Measurements from ENCODE around the gene SNU13.

DNA sequence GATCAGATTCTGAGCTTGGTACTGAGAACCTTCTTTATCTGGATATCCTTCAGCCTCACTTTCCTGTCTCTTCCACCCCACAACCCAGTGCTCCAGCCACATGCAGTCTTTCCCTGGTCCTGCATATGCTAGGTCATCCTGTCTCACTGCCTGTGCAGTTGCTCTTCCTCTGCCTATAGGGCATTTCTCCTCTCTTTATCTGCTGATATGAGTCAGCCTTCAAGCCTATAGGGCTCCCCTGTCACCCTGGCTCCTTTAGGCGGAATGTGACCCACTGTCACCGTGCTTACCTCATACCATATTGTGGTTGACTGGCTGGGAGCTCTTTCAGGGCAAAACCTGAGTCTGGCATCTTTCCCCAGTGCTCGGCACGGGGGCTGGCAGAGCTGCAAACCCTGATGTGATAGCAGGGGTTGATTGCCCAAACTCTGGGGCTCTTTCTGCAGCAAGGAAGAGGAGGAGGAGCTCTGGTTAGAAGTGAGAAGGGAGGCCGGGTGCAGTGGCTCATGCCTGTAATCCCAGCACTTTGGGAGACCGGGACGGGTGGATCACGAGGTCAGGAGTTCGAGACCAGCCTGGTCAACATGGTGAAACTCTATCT lies 36.9 kb upstream of the SNU13 start:
- TF ChIP-seq, protein P1, sequence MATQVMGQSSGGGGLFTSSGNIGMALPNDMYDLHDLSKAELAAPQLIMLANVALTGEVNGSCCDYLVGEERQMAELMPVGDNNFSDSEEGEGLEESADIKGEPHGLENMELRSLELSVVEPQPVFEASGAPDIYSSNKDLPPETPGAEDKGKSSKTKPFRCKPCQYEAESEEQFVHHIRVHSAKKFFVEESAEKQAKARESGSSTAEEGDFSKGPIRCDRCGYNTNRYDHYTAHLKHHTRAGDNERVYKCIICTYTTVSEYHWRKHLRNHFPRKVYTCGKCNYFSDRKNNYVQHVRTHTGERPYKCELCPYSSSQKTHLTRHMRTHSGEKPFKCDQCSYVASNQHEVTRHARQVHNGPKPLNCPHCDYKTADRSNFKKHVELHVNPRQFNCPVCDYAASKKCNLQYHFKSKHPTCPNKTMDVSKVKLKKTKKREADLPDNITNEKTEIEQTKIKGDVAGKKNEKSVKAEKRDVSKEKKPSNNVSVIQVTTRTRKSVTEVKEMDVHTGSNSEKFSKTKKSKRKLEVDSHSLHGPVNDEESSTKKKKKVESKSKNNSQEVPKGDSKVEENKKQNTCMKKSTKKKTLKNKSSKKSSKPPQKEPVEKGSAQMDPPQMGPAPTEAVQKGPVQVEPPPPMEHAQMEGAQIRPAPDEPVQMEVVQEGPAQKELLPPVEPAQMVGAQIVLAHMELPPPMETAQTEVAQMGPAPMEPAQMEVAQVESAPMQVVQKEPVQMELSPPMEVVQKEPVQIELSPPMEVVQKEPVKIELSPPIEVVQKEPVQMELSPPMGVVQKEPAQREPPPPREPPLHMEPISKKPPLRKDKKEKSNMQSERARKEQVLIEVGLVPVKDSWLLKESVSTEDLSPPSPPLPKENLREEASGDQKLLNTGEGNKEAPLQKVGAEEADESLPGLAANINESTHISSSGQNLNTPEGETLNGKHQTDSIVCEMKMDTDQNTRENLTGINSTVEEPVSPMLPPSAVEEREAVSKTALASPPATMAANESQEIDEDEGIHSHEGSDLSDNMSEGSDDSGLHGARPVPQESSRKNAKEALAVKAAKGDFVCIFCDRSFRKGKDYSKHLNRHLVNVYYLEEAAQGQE (IDR thresholded peaks at IDR 0.05; ENCODE audit: low read depth): no peak
- no peak for TF ChIP-seq YY1 (IDR thresholded peaks at IDR 0.05; ENCODE audit: low read depth)
- no peak for TF ChIP-seq EP300 (IDR thresholded peaks at IDR 0.05; ENCODE audit: borderline replicate concordance)
- no peak for TF ChIP-seq CEBPB (IDR thresholded peaks at IDR 0.05)
- TF ChIP-seq CREB1 (IDR thresholded peaks at IDR 0.05; ENCODE audit: low read depth): no peak
- no peak for TF ChIP-seq RAD21 (IDR thresholded peaks at IDR 0.05; ENCODE audit: low read depth)
- TF ChIP-seq, protein P2, sequence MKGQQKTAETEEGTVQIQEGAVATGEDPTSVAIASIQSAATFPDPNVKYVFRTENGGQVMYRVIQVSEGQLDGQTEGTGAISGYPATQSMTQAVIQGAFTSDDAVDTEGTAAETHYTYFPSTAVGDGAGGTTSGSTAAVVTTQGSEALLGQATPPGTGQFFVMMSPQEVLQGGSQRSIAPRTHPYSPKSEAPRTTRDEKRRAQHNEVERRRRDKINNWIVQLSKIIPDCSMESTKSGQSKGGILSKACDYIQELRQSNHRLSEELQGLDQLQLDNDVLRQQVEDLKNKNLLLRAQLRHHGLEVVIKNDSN (IDR thresholded peaks at IDR 0.05): no peak
- no peak for TF ChIP-seq ZBTB7A (IDR thresholded peaks at IDR 0.05; ENCODE audit: low read depth)
- TF ChIP-seq TAF1 (IDR thresholded peaks at IDR 0.05; ENCODE audit: low read depth): no peak
- TF ChIP-seq FOXM1 (IDR thresholded peaks at IDR 0.05; ENCODE audit: borderline replicate concordance, low read depth): no peak
- TF ChIP-seq, protein P3, sequence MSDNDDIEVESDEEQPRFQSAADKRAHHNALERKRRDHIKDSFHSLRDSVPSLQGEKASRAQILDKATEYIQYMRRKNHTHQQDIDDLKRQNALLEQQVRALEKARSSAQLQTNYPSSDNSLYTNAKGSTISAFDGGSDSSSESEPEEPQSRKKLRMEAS (IDR thresholded peaks at IDR 0.05): no peak
- no peak for TF ChIP-seq NFIC (IDR thresholded peaks at IDR 0.05)
- TF ChIP-seq TCF12 (IDR thresholded peaks at IDR 0.05; ENCODE audit: low read depth): no peak
- no peak for TF ChIP-seq TEAD4 (IDR thresholded peaks at IDR 0.05)
